H1 (cell line): Measurements from ENCODE around the gene GPR63.

ENCODE experiments used
- ATF2 ChIP-seq: IDR thresholded peaks from 2 replicates; pipeline ENCODE4 v1.6.1; 2012; ENCODE audit warnings: low read length, inconsistent platforms
- CHD2 ChIP-seq: IDR thresholded peaks from 2 replicates; pipeline ENCODE4 v1.6.1; 2012; ENCODE audit warnings: low read length, improper control_type of control experiment
- CTCF ChIP-seq, 3 experiments: IDR thresholded peaks; 1 replicate in 2 of 3; 2 replicates in 1 of 3; pipeline versions ENCODE4 v1.5.1 to v1.6.1; 2011; ENCODE audit warnings: low read length in 3 of 3, mild to moderate bottlenecking in 3 of 3, inconsistent platforms in 2 of 3, low read depth in 1 of 3, moderate library complexity in 1 of 3; ENCODE audit not compliant: insufficient read depth in 1 of 3; ENCODE audit errors: control extremely low read depth in 1 of 3
- HDAC2 ChIP-seq, 2 experiments: fragments of 300-600 bp in 1 of 2; sonication (generic) in 1 of 2; IDR thresholded peaks; 2 replicates each; pipeline ENCODE4 v1.6.1; 2011 to 2012; ENCODE audit warnings: low read depth in 2 of 2, low read length in 2 of 2, mild to moderate bottlenecking in 2 of 2, moderate library complexity in 2 of 2, borderline replicate concordance in 1 of 2, inconsistent platforms in 1 of 2
- JUN ChIP-seq: IDR thresholded peaks from 2 replicates; pipeline ENCODE4 v1.6.1; 2011; ENCODE audit warnings: low read depth, mild to moderate bottlenecking, improper control_type of control experiment, low read length
- KDM1A ChIP-seq: fragments of 200-600, 300-600 bp; sonication (generic); IDR thresholded peaks from 2 replicates; pipeline ENCODE4 v1.7.1; 2016; ENCODE audit warnings: mild to moderate bottlenecking, low read length, borderline replicate concordance
- KDM5A ChIP-seq: fragments of 200-600 bp; IDR thresholded peaks from 2 replicates; pipeline ENCODE4 v1.7.1; 2012; ENCODE audit warnings: mild to moderate bottlenecking, low read length, inconsistent platforms, mixed read lengths
- MAX ChIP-seq: IDR thresholded peaks from 2 replicates; pipeline ENCODE4 v1.6.1; 2012; ENCODE audit warnings: inconsistent platforms
- POLR2A ChIP-seq, 2 experiments: IDR thresholded peaks; 1 replicate in 1 of 2; 2 replicates in 1 of 2; pipeline ENCODE4 v1.6.1; 2011; ENCODE audit warnings: low read depth in 2 of 2, low read length in 2 of 2, mild to moderate bottlenecking in 2 of 2; ENCODE audit errors: control extremely low read depth in 1 of 2
- POLR2AphosphoS5 ChIP-seq: IDR thresholded peaks from 2 replicates; pipeline ENCODE4 v1.6.1; 2011; ENCODE audit warnings: low read depth, low read length
- RBBP5 ChIP-seq: IDR thresholded peaks from 2 replicates; pipeline ENCODE4 v1.7.1; 2012; ENCODE audit warnings: low read depth, mild to moderate bottlenecking, inconsistent platforms, low read length, moderate library complexity, borderline replicate concordance
- TAF1 ChIP-seq: IDR thresholded peaks from 2 replicates; pipeline ENCODE4 v1.6.1; 2011; ENCODE audit warnings: mild to moderate bottlenecking, low read depth, low read length
- TCF12 ChIP-seq: IDR thresholded peaks from 2 replicates; pipeline ENCODE4 v1.6.1; 2011; ENCODE audit warnings: low read depth, mild to moderate bottlenecking, low read length
- ZNF274 ChIP-seq: IDR thresholded peaks from 2 replicates; pipeline ENCODE4 v1.7.0; 2012; ENCODE audit warnings: low read length, borderline replicate concordance; ENCODE audit errors: extremely low read depth

GRCh38 chr6:96783307-96783706 is 54.0 kb downstream of the GPR63 start:
- TF ChIP-seq CHD2: no peak
- TF ChIP-seq TAF1: no peak
- TF ChIP-seq CTCF (IDR thresholded peaks at IDR 0.05; ENCODE audit: control extremely low read depth in 1 of 3, insufficient read depth in 1 of 3, low read depth in 1 of 3, low read length in 3 of 3): no peak
- TF ChIP-seq KDM1A: no peak
- TF ChIP-seq JUN: no peak
- no peak for TF ChIP-seq RBBP5
- TF ChIP-seq POLR2AphosphoS5: no peak
- no peak for TF ChIP-seq TCF12
- TF ChIP-seq POLR2A (IDR thresholded peaks at IDR 0.05; ENCODE audit: control extremely low read depth in 1 of 2, low read depth in 2 of 2, low read length in 2 of 2): no peak
- TF ChIP-seq MAX: no peak
- TF ChIP-seq ATF2: no peak
- no peak for TF ChIP-seq HDAC2 (IDR thresholded peaks at IDR 0.05; ENCODE audit: borderline replicate concordance in 1 of 2, low read depth in 2 of 2, low read length in 2 of 2)
- no peak for TF ChIP-seq ZNF274
- TF ChIP-seq KDM5A: no peak
